Measurements from ENCODE around the gene HDX. TPM values are rescaled to one million over a fixed set of nuclear protein-coding genes. Genes with fewer than 3 reads are reported as not detected.
"Not testable (repeated sequence)": the region's sequence is repeated elsewhere in the genome, so short reads cannot be mapped to it uniquely, and the experiment has no call there.

Gene HDX
- total RNA-seq, 4 donors from 2014 or later = 0.59 to 1.9 (median 1.1) TPM; not detected in 1

GRCh38 chrX:84335121-84335520, 167.1 kb downstream of the HDX start:
- Histone ChIP-seq H3K9me3 (no peaks in the 10 kb centered on the region), H3K27me3 (no peaks in the 10 kb centered on the region), H3K27ac (no peak overlapping the region), H3K4me1 (no peaks in the 10 kb centered on the region), H3K4me3 (no peak overlapping the region), H3K36me3 (no peaks in the 10 kb centered on the region)
- in situ Hi-C loops (cut with MboI; ENCODE audit: low sequenced_read_pairs in 4 of 4) = no loop called here
- TF ChIP-seq CTCF (IDR thresholded peaks at IDR 0.05 in 4 of 5, conservative IDR thresholded peaks at IDR 0.05 in 1 of 5) = no peak
- TF ChIP-seq POLR2A (IDR thresholded peaks at IDR 0.05) = no peak
- DNase-seq (no peak), ATAC-seq (no peak)
- intact Hi-C loops (cut with DNase I; ENCODE audit: low total_unique reads) = no loop called here

GRCh38 chrX:84322083-84322827, 180.0 kb downstream of the HDX start:
- DNase-seq (no peak), ATAC-seq (no peak)
- H3K4me1 ChIP-seq = no peaks in the 10 kb centered on the region
- H3K27ac ChIP-seq = no peak overlapping the region
- no peaks in the 10 kb centered on the region for H3K27me3 ChIP-seq
- TF ChIP-seq POLR2A (IDR thresholded peaks at IDR 0.05) (no peak), CTCF (IDR thresholded peaks at IDR 0.05 in 4 of 5, conservative IDR thresholded peaks at IDR 0.05 in 1 of 5) (no peak)
- in situ Hi-C loops (cut with MboI; ENCODE audit: low sequenced_read_pairs in 4 of 4) = no loop called here
- H3K36me3 ChIP-seq = no peaks in the 10 kb centered on the region
- intact Hi-C loops (cut with DNase I; ENCODE audit: low total_unique reads) = no loop called here
- no peaks in the 10 kb centered on the region for H3K9me3 ChIP-seq
- no peak overlapping the region for H3K4me3 ChIP-seq

GRCh38 chrX:84320614-84321013, 181.6 kb downstream of the HDX start:
- DNase-seq = no peak
- no peak overlapping the region for H3K27ac ChIP-seq
- TF ChIP-seq POLR2A (IDR thresholded peaks at IDR 0.05) = no peak
- no peak for TF ChIP-seq CTCF (IDR thresholded peaks at IDR 0.05 in 4 of 5, conservative IDR thresholded peaks at IDR 0.05 in 1 of 5)
- H3K4me1 ChIP-seq = no peaks in the 10 kb centered on the region
- no peaks in the 10 kb centered on the region for H3K36me3 ChIP-seq
- H3K27me3 ChIP-seq = no peaks in the 10 kb centered on the region
- intact Hi-C loops (cut with DNase I; ENCODE audit: low total_unique reads) (no loop called here), in situ Hi-C loops (cut with MboI; ENCODE audit: low sequenced_read_pairs in 4 of 4) (no loop called here)
- H3K9me3 ChIP-seq = no peaks in the 10 kb centered on the region
- H3K4me3 ChIP-seq = no peak overlapping the region
- ATAC-seq = no peak

GRCh38 chrX:84320023-84320422, 182.2 kb downstream of the HDX start:
- Histone ChIP-seq H3K27ac (no peak overlapping the region), H3K4me1 (no peaks in the 10 kb centered on the region), H3K4me3 (no peak overlapping the region), H3K9me3 (no peaks in the 10 kb centered on the region), H3K36me3 (no peaks in the 10 kb centered on the region), H3K27me3 (no peaks in the 10 kb centered on the region)
- TF ChIP-seq POLR2A (IDR thresholded peaks at IDR 0.05) (no peak), CTCF (IDR thresholded peaks at IDR 0.05 in 4 of 5, conservative IDR thresholded peaks at IDR 0.05 in 1 of 5) (no peak)
- ATAC-seq (no peak), DNase-seq (no peak)
- in situ Hi-C loops (cut with MboI; ENCODE audit: low sequenced_read_pairs in 4 of 4) = no loop called here
- intact Hi-C loops (cut with DNase I; ENCODE audit: low total_unique reads) = no loop called here

- Histone ChIP-seq H3K36me3 (no peaks in the 10 kb centered on the region), H3K9me3 (no peaks in the 10 kb centered on the region), H3K4me1 (no peaks in the 10 kb centered on the region), H3K4me3 (no peak overlapping the region), H3K27ac (no peak overlapping the region), H3K27me3 (no peaks in the 10 kb centered on the region)
- ATAC-seq = no peak
- DNase-seq = no peak
- TF ChIP-seq CTCF (IDR thresholded peaks at IDR 0.05 in 4 of 5, conservative IDR thresholded peaks at IDR 0.05 in 1 of 5) = no peak
- no peak for TF ChIP-seq POLR2A (IDR thresholded peaks at IDR 0.05)
- in situ Hi-C loops (cut with MboI; ENCODE audit: low sequenced_read_pairs in 4 of 4) = no loop called here
- intact Hi-C loops (cut with DNase I; ENCODE audit: low total_unique reads) = no loop called here
Observed at GRCh38 chrX:84318661-84319060, 183.6 kb downstream of the HDX start.

GRCh38 chrX:84315946-84316345, 186.3 kb downstream of the HDX start:
- H3K9me3 ChIP-seq; H3K4me3 ChIP-seq; DNase-seq; H3K27me3 ChIP-seq; ATAC-seq; H3K36me3 ChIP-seq; H3K27ac ChIP-seq; intact Hi-C loops (cut with DNase I; ENCODE audit: low total_unique reads); H3K4me1 ChIP-seq; in situ Hi-C loops (cut with MboI; ENCODE audit: low sequenced_read_pairs in 4 of 4): not testable (repeated sequence)
